BLaER1 treated with 17β-estradiol and CSF1 and Interleukin-3, amounts not matched to agents 10 nM and 100 nM (cell line): ENCODE results near the gene CHD2.

ENCODE experiments used
- H3K27ac ChIP-seq, 11 experiments: shearing (Covaris generic); formaldehyde crosslinking; 2 replicates each; pipeline ENCODE4 v1.8.1; 2022
- H3K27me3 ChIP-seq, 11 experiments: shearing (Covaris generic); formaldehyde crosslinking; 2 replicates each; pipeline ENCODE4 v1.8.1; 2022
- H3K36me3 ChIP-seq, 11 experiments: shearing (Covaris generic); formaldehyde crosslinking; 2 replicates each; pipeline ENCODE4 v1.8.1; 2022
- H3K4me1 ChIP-seq, 10 experiments: shearing (Covaris generic); formaldehyde crosslinking; 2 replicates each; pipeline ENCODE4 v1.8.1; 2022
- H3K4me2 ChIP-seq, 11 experiments: shearing (Covaris generic); formaldehyde crosslinking; 2 replicates each; pipeline ENCODE4 v1.8.1; 2022
- H3K4me3 ChIP-seq, 10 experiments: shearing (Covaris generic); formaldehyde crosslinking; 2 replicates each; pipeline ENCODE4 v1.8.1; 2022
- H3K9ac ChIP-seq, 11 experiments: shearing (Covaris generic); formaldehyde crosslinking; 2 replicates each; pipeline ENCODE4 v1.8.1; 2022
- H3K9me3 ChIP-seq, 11 experiments: shearing (Covaris generic); formaldehyde crosslinking; replicated peaks in 1 of 11; 2 replicates each; pipeline ENCODE4 v1.8.1; 2022
- H4K20me1 ChIP-seq, 11 experiments: shearing (Covaris generic); formaldehyde crosslinking; 2 replicates each; pipeline ENCODE4 v1.8.1; 2022
- Cebpa-rat ChIP-seq, 11 experiments: shearing (Covaris generic); IDR thresholded peaks; 2 replicates each; pipeline ENCODE4 v1.8.1; 2022

CHD2 gene

GRCh38 chr15:92933831-92934230, 33.7 kb downstream of the CHD2 start:
- H3K36me3 ChIP-seq, result peaks cover 94 to 100% (median 98%) of the 10 kb centered on the region in 11 experiments
- H3K27ac ChIP-seq, result peak overlapping the region in 3 of 11 experiments; percentile 12 to 23 (median 13); a peak in 4 of 22 replicates
- TF ChIP-seq Cebpa-rat (IDR thresholded peaks at IDR 0.05), result no peak

GRCh38 chr15:92934716-92935115, 34.6 kb downstream of the CHD2 start:
- peaks cover 0 to 85% (median 18%) of the 10 kb centered on the region in 11 experiments; a peak in 10 of 22 replicates for H4K20me1 ChIP-seq
- peaks cover 0 to 66% (median 2%) of the 10 kb centered on the region in 10 experiments; a peak in 9 of 20 replicates for H3K4me1 ChIP-seq
- H3K27ac ChIP-seq, result peak overlapping the region in 2 of 11 experiments; percentile 12 to 23; a peak in 4 of 22 replicates
- H3K4me3 ChIP-seq, result no peak overlapping the region
- no peaks in the 10 kb centered on the region for H3K9me3 ChIP-seq
- peak overlapping the region in 2 of 11 experiments; percentile 51 to 83; a peak in 3 of 22 replicates for H3K4me2 ChIP-seq
- no peak for TF ChIP-seq Cebpa-rat (IDR thresholded peaks at IDR 0.05)
- H3K27me3 ChIP-seq, result no peaks in the 10 kb centered on the region
- H3K36me3 ChIP-seq, result peaks cover 96 to 100% (median 98%) of the 10 kb centered on the region in 11 experiments
- H3K9ac ChIP-seq, result 0 out of 22 replicates have a peak overlapping the region, but pooled peaks of 1 of the 11 experiments have one; percentile 4

More at GRCh38 chr15:92933831-92934230, 33.7 kb downstream of the CHD2 start:
- H4K20me1 ChIP-seq, result peaks cover 0 to 90% (median 16%) of the 10 kb centered on the region in 11 experiments; a peak in 10 of 22 replicates
- no peaks in the 10 kb centered on the region for H3K27me3 ChIP-seq
- peak overlapping the region in 3 of 11 experiments; percentile 12 to 83 (median 51); a peak in 4 of 22 replicates for H3K4me2 ChIP-seq
- H3K4me1 ChIP-seq, result peaks cover 0 to 69% (median 2%) of the 10 kb centered on the region in 10 experiments; a peak in 9 of 20 replicates
- H3K9me3 ChIP-seq, result no peaks in the 10 kb centered on the region
- no peak overlapping the region for H3K4me3 ChIP-seq
- H3K9ac ChIP-seq, result 0 out of 22 replicates have a peak overlapping the region, but pooled peaks of 1 of the 11 experiments have one; percentile 18

GRCh38 chr15:92936138-92936537, 36.0 kb downstream of the CHD2 start:
- H4K20me1 ChIP-seq, result peaks cover 0 to 78% (median 11%) of the 10 kb centered on the region in 11 experiments; a peak in 10 of 22 replicates
- no peak overlapping the region; a peak in 1 of 22 replicates for H3K27ac ChIP-seq
- no peak overlapping the region for H3K4me2 ChIP-seq
- H3K9ac ChIP-seq, result no peak overlapping the region
- peaks cover 0 to 53% (median 2%) of the 10 kb centered on the region in 10 experiments; a peak in 9 of 20 replicates for H3K4me1 ChIP-seq
- H3K36me3 ChIP-seq, result peaks cover 93 to 99% (median 95%) of the 10 kb centered on the region in 11 experiments
- no peaks in the 10 kb centered on the region for H3K9me3 ChIP-seq
- no peak for TF ChIP-seq Cebpa-rat (IDR thresholded peaks at IDR 0.05)
- H3K4me3 ChIP-seq, result no peak overlapping the region
- no peaks in the 10 kb centered on the region for H3K27me3 ChIP-seq

GRCh38 chr15:92936693-92937092, 36.6 kb downstream of the CHD2 start:
- no peak for TF ChIP-seq Cebpa-rat (IDR thresholded peaks at IDR 0.05)
- H3K4me2 ChIP-seq, result no peak overlapping the region; a peak in 1 of 22 replicates
- no peak overlapping the region for H3K4me3 ChIP-seq
- H3K27me3 ChIP-seq, result no peaks in the 10 kb centered on the region
- H3K36me3 ChIP-seq, result peaks cover 94 to 99% (median 95%) of the 10 kb centered on the region in 11 experiments
- H3K9ac ChIP-seq, result peak overlapping the region in 1 of 11 experiments; percentile 23; a peak in 1 of 22 replicates
- peaks cover 0 to 53% (median 2%) of the 10 kb centered on the region in 10 experiments; a peak in 9 of 20 replicates for H3K4me1 ChIP-seq
- peak overlapping the region in 2 of 11 experiments; percentile 17 to 32; a peak in 2 of 22 replicates for H3K27ac ChIP-seq
- no peaks in the 10 kb centered on the region for H3K9me3 ChIP-seq
- H4K20me1 ChIP-seq, result peaks cover 0 to 73% (median 11%) of the 10 kb centered on the region in 11 experiments; a peak in 10 of 22 replicates

GRCh38 chr15:92937901-92938300, 37.8 kb downstream of the CHD2 start:
- no peak overlapping the region for H3K4me2 ChIP-seq
- H3K27ac ChIP-seq, result no peak overlapping the region; a peak in 2 of 22 replicates
- H3K9ac ChIP-seq, result no peak overlapping the region
- no peak for TF ChIP-seq Cebpa-rat (IDR thresholded peaks at IDR 0.05)
- H3K36me3 ChIP-seq, result peaks cover 96 to 99% (median 97%) of the 10 kb centered on the region in 11 experiments
- H3K4me3 ChIP-seq, result no peak overlapping the region
- H3K4me1 ChIP-seq, result peaks cover 0 to 49% (median 2%) of the 10 kb centered on the region in 10 experiments; a peak in 9 of 20 replicates
- H3K9me3 ChIP-seq, result peaks cover 0 to 7% (median 5%) of the 10 kb centered on the region in 11 experiments; a peak in 11 of 22 replicates
- H3K27me3 ChIP-seq, result no peaks in the 10 kb centered on the region
- H4K20me1 ChIP-seq, result peaks cover 0 to 64% (median 10%) of the 10 kb centered on the region in 11 experiments; a peak in 10 of 22 replicates

GRCh38 chr15:92938387-92938786, 38.3 kb downstream of the CHD2 start:
- no peak overlapping the region for H3K9ac ChIP-seq
- peaks cover 0 to 60% (median 10%) of the 10 kb centered on the region in 11 experiments; a peak in 10 of 22 replicates for H4K20me1 ChIP-seq
- H3K4me1 ChIP-seq, result peaks cover 0 to 44% (median 2%) of the 10 kb centered on the region in 10 experiments; a peak in 9 of 20 replicates
- peaks cover 96 to 99% (median 97%) of the 10 kb centered on the region in 11 experiments for H3K36me3 ChIP-seq
- H3K27me3 ChIP-seq, result no peaks in the 10 kb centered on the region
- no peak for TF ChIP-seq Cebpa-rat (IDR thresholded peaks at IDR 0.05)
- no peak overlapping the region for H3K27ac ChIP-seq
- peaks cover 0 to 12% (median 9%) of the 10 kb centered on the region in 11 experiments; a peak in 15 of 22 replicates for H3K9me3 ChIP-seq
- no peak overlapping the region for H3K4me3 ChIP-seq
- no peak overlapping the region for H3K4me2 ChIP-seq

- Histone ChIP-seq H4K20me1 (peaks cover 0 to 28% (median 2%) of the 10 kb centered on the region in 11 experiments; a peak in 10 of 22 replicates), H3K27me3 (no peaks in the 10 kb centered on the region), H3K4me2 (no peak overlapping the region), H3K4me3 (no peak overlapping the region), H3K4me1 (peaks cover 0 to 11% (median 0%) of the 10 kb centered on the region in 10 experiments; a peak in 4 of 20 replicates), H3K36me3 (peaks cover 97 to 99% (median 97%) of the 10 kb centered on the region in 11 experiments), H3K9ac (no peak overlapping the region), H3K9me3 (peaks cover 27 to 45% (median 42%) of the 10 kb centered on the region in 11 experiments), H3K27ac (no peak overlapping the region)
- no peak for TF ChIP-seq Cebpa-rat (IDR thresholded peaks at IDR 0.05)
Measured at GRCh38 chr15:92941668-92942067, 41.5 kb downstream of the CHD2 start.

GRCh38 chr15:92942706-92943105, 42.6 kb downstream of the CHD2 start:
- H3K27ac ChIP-seq, result no peak overlapping the region

GRCh38 chr15:92943581-92943980, 43.5 kb downstream of the CHD2 start:
- no peak overlapping the region for H3K4me3 ChIP-seq
- H3K9me3 ChIP-seq, result peaks cover 46 to 64% (median 61%) of the 10 kb centered on the region in 11 experiments
- no peak overlapping the region for H3K27ac ChIP-seq
- no peaks in the 10 kb centered on the region for H3K4me1 ChIP-seq
- H3K4me2 ChIP-seq, result no peak overlapping the region
- TF ChIP-seq Cebpa-rat (IDR thresholded peaks at IDR 0.05), result no peak
- no peak overlapping the region for H3K9ac ChIP-seq
- peaks cover 97 to 99% (median 97%) of the 10 kb centered on the region in 11 experiments for H3K36me3 ChIP-seq
- H4K20me1 ChIP-seq, result peaks cover 0 to 11% (median 0%) of the 10 kb centered on the region in 11 experiments; a peak in 6 of 22 replicates
- H3K27me3 ChIP-seq, result no peaks in the 10 kb centered on the region; a peak in 1 of 22 replicates

More at GRCh38 chr15:92942706-92943105, 42.6 kb downstream of the CHD2 start:
- Histone ChIP-seq H3K36me3 (peaks cover 97 to 99% (median 97%) of the 10 kb centered on the region in 11 experiments), H3K9me3 (peaks cover 37 to 55% (median 52%) of the 10 kb centered on the region in 11 experiments), H4K20me1 (peaks cover 0 to 20% (median 0%) of the 10 kb centered on the region in 11 experiments; a peak in 7 of 22 replicates), H3K9ac (no peak overlapping the region), H3K4me2 (no peak overlapping the region), H3K4me1 (0 out of 20 replicates have a peak, but pooled peaks cover 0 to 1% (median 0%) of the 10 kb centered on the region in 10 experiments), H3K4me3 (no peak overlapping the region), H3K27me3 (no peaks in the 10 kb centered on the region; a peak in 1 of 22 replicates)
- TF ChIP-seq Cebpa-rat (IDR thresholded peaks at IDR 0.05), result no peak
